GM19043 (cell line): ENCODE measurements around the gene LRRN1.
"Not testable (repeated sequence)": the region's sequence is repeated elsewhere in the genome, so short reads cannot be mapped to it uniquely, and the experiment has no call there.

Experiments
- ATAC-seq: cut with Tn5 transposase; IDR thresholded peaks from one replicate; pipeline ENCODE4 v1.9.1; 2021; ENCODE audit warnings: low read depth; ENCODE audit not compliant: unreplicated experiment

LRRN1 gene

GRCh38 chr3:3887311-3887710, 88.1 kb downstream of the LRRN1 start:
- not testable (repeated sequence) for ATAC-seq

- ATAC-seq, result no peak
Observed at GRCh38 chr3:3893590-3893989, 94.4 kb downstream of the LRRN1 start.
